MM.1S (cell line): ENCODE measurements around the gene RUBCN.
A peak's percentile ranks its signal among the peaks of the same experiment; 100 is the strongest.

Source experiments
- DNase-seq: peaks from one replicate; pipeline ENCODE4 v3.0.0-alpha.2; 2015
- H2AFZ ChIP-seq: fragments of 300-600 bp; sonication (generic); 2 replicates; pipeline ENCODE4 v1.6.0; 2016; ENCODE audit warnings: antibody characterized with exemption, low read length
- H3F3A ChIP-seq: fragments of 300-600 bp; sonication (generic); 2 replicates; pipeline ENCODE4 v1.6.1; 2016; ENCODE audit warnings: mild to moderate bottlenecking, antibody characterized with exemption, low read length, moderate library complexity, mixed read lengths; ENCODE audit not compliant: insufficient read depth
- H3K27ac ChIP-seq: fragments of 300-600 bp; sonication (generic); 2 replicates; pipeline ENCODE4 v1.5.1; 2016; ENCODE audit warnings: mild to moderate bottlenecking, low read length
- H3K27me3 ChIP-seq: fragments of 300-600 bp; sonication (generic); replicated peaks from 2 replicates; pipeline ENCODE4 v1.6.0; 2016; ENCODE audit warnings: low read length; ENCODE audit not compliant: insufficient read depth
- H3K36me3 ChIP-seq: fragments of 300-600 bp; sonication (generic); replicated peaks from 2 replicates; pipeline ENCODE4 v1.6.1; 2016; ENCODE audit warnings: mild to moderate bottlenecking, low read length, mixed read lengths; ENCODE audit not compliant: insufficient read depth
- H3K4me1 ChIP-seq: fragments of 300-600 bp; sonication (generic); 2 replicates; pipeline ENCODE4 v1.6.1; 2016; ENCODE audit warnings: low read length, mixed read lengths
- H3K4me2 ChIP-seq: fragments of 300-600 bp; sonication (generic); 2 replicates; pipeline ENCODE4 v1.6.0; 2016; ENCODE audit warnings: low read depth, low read length
- H3K4me3 ChIP-seq: fragments of 300-600 bp; sonication (generic); 2 replicates; pipeline ENCODE4 v1.5.1; 2016; ENCODE audit warnings: low read length, mixed read lengths
- H3K79me2 ChIP-seq: fragments of 300-600 bp; sonication (generic); 2 replicates; pipeline ENCODE4 v1.6.1; 2016; ENCODE audit warnings: mixed run types, low read length, mixed read lengths
- H3K9ac ChIP-seq: fragments of 300-600 bp; sonication (generic); 2 replicates; pipeline ENCODE4 v1.6.1; 2016; ENCODE audit warnings: low read length, mixed read lengths
- H3K9me2 ChIP-seq: fragments of 300-600 bp; sonication (generic); replicated peaks from 2 replicates; pipeline ENCODE4 v1.6.1; 2016; ENCODE audit warnings: mild to moderate bottlenecking, low read length, mixed read lengths; ENCODE audit not compliant: insufficient read depth
- H3K9me3 ChIP-seq: fragments of 300-600 bp; sonication (generic); replicated peaks from 2 replicates; pipeline ENCODE4 v1.6.1; 2016; ENCODE audit warnings: mild to moderate bottlenecking, low read length, mixed read lengths; ENCODE audit not compliant: insufficient read depth
- H4K20me1 ChIP-seq: fragments of 300-600 bp; sonication (generic); 2 replicates; pipeline ENCODE4 v1.6.1; 2016; ENCODE audit warnings: mild to moderate bottlenecking, low read length, moderate library complexity, mixed read lengths; ENCODE audit not compliant: insufficient read depth
- CTCF ChIP-seq: fragments of 300-600 bp; sonication (generic); IDR thresholded peaks from 2 replicates; pipeline ENCODE4 v1.5.1; 2016; ENCODE audit warnings: antibody characterized with exemption, low read length, mixed read lengths
- EZH2 ChIP-seq: fragments of 300-600 bp; sonication (generic); optimal IDR thresholded peaks from 2 replicates; pipeline ENCODE3; 2017; ENCODE audit warnings: low read depth, mild to moderate bottlenecking, antibody characterized with exemption, low read length, mixed read lengths
- EZH2phosphoT487 ChIP-seq: fragments of 300-600 bp; sonication (generic); IDR thresholded peaks from 2 replicates; pipeline ENCODE4 v1.6.1; 2018; ENCODE audit warnings: antibody characterized with exemption, low read length

Gene RUBCN

GRCh38 chr3:197749315-197749600 is 12.6 kb upstream of the RUBCN start:
- Histone ChIP-seq H3K36me3 (no peaks in the 10 kb centered on the region), H3K79me2 (peaks cover 33% of the 10 kb centered on the region), H2AFZ (peak overlapping the region; percentile 51), H3K9me2 (no peaks in the 10 kb centered on the region), H3K27me3 (no peaks in the 10 kb centered on the region), H3K4me2 (peak overlapping the region; percentile 88), H4K20me1 (no peaks in the 10 kb centered on the region), H3K9me3 (no peaks in the 10 kb centered on the region), H3K9ac (peak overlapping the region; percentile 47), H3F3A (peaks cover 39% of the 10 kb centered on the region), H3K27ac (peak overlapping the region; percentile 83), H3K4me1 (peaks cover 13% of the 10 kb centered on the region), H3K4me3 (peak overlapping the region; percentile 80)
- TF ChIP-seq CTCF (no peak), EZH2phosphoT487 (no peak), EZH2 (no peak)
- peak; percentile 56 for DNase-seq

DNA sequence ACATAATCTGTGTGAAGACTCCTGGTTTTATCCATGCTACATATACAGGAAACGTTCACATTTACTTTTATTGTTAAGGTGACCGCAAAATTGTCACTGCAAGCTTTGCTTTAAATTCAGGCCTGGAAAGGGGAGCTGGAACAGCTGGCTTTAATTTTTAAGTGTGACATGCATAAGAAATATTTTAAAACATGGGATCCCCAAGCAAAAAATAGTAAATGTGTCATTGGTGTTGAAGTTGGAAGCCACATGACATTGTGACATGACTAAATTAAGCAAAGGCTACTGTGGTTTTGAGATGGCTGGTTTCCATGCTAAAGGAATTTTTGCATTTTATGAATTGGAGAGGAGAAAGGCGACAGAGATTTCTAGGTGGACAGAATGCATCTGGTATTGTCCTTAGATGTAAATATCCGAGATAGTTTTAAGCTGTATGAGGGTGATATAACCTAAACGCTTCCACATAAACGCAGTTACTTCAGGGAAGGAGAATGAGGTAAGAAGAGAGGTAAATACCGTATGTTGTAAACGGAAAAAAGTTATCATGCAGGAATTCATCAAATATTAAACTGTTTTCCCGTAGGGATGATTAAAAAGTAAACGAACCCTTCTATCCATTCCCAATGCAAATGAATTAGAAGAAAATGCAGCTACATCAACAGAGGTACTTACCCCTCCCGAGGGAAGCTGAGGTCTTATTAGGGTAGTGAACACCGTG is 12.1 kb upstream of the RUBCN start:
- Histone ChIP-seq H3K36me3 (no peaks in the 10 kb centered on the region), H3K4me3 (peak overlapping the region; percentile 80), H3K9me2 (no peaks in the 10 kb centered on the region), H4K20me1 (no peaks in the 10 kb centered on the region), H2AFZ (peak overlapping the region; percentile 51), H3K4me1 (peaks cover 13% of the 10 kb centered on the region), H3K4me2 (peak overlapping the region; percentile 88), H3K27ac (peak overlapping the region; percentile 83; the same call in 1 of the 2 replicates), H3F3A (peaks cover 39% of the 10 kb centered on the region), H3K9ac (peak overlapping the region; percentile 47; the same call in 1 of the 2 replicates), H3K9me3 (no peaks in the 10 kb centered on the region), H3K79me2 (peaks cover 28% of the 10 kb centered on the region), H3K27me3 (no peaks in the 10 kb centered on the region)
- DNase-seq: no peak
- TF ChIP-seq CTCF: no peak
- no peak for TF ChIP-seq EZH2
- TF ChIP-seq EZH2phosphoT487: no peak

- Histone ChIP-seq H3K27ac (no peak overlapping the region), H3K4me3 (no peak overlapping the region), H2AFZ (no peak overlapping the region)
Measured at GRCh38 chr3:197746801-197747237, 10.1 kb upstream of the RUBCN start.

More at GRCh38 chr3:197746801-197747237, 10.1 kb upstream of the RUBCN start:
- H3K9me2 ChIP-seq: no peaks in the 10 kb centered on the region
- H3K9me3 ChIP-seq: no peaks in the 10 kb centered on the region
- no peak for DNase-seq
- H3K36me3 ChIP-seq: no peaks in the 10 kb centered on the region
- no peak overlapping the region for H3K4me2 ChIP-seq
- no peak overlapping the region for H3K9ac ChIP-seq
- H3K79me2 ChIP-seq: peaks cover 10% of the 10 kb centered on the region
- H3K27me3 ChIP-seq: no peaks in the 10 kb centered on the region
- H3K4me1 ChIP-seq: peaks cover 9% of the 10 kb centered on the region
- H3F3A ChIP-seq: peaks cover 34% of the 10 kb centered on the region
- TF ChIP-seq EZH2phosphoT487 (no peak), EZH2 (no peak), CTCF (no peak)
- H4K20me1 ChIP-seq: no peaks in the 10 kb centered on the region
